Activated naive CD8-positive, alpha-beta T cell treated with anti-CD3 and anti-CD28 coated beads, Interleukin-2, amount 10 ng/mL, durations not matched to agents 7 days and 5 days (primary cell): ENCODE results near the gene ALOX12B. TPM values are rescaled to one million over a fixed set of nuclear protein-coding genes. Genes with fewer than 3 reads are reported as not detected.

Experiments used
- ATAC-seq: fragments of 150-1000 bp; cut with Tn5 transposase; one replicate; pipeline ENCODE4 v1.10.0; 2021; ENCODE audit warnings: low read depth, moderate library complexity
- POLR2A ChIA-PET: fragments of 350-600 bp; sonication (Branson Sonifier 250); formaldehyde crosslinking; loops from one replicate; lab custom pipeline; 2021; ENCODE audit warnings: antibody characterized with exemption; lab: Charles Lee
- DNase-seq: peaks from one replicate; pipeline ENCODE4 v3.0.0; 2021
- H3K27ac Mint-ChIP-seq: one replicate; pipeline ENCODE4 v1.8.0; 2022; ENCODE audit warnings: mild to moderate bottlenecking, mixed read lengths
- H3K27me3 Mint-ChIP-seq: one replicate; pipeline ENCODE4 v1.8.0; 2022; ENCODE audit warnings: mild to moderate bottlenecking, moderate library complexity, mixed read lengths
- H3K36me3 Mint-ChIP-seq: one replicate; pipeline ENCODE4 v1.8.0; 2021; ENCODE audit warnings: mild to moderate bottlenecking, mixed read lengths
- H3K4me1 Mint-ChIP-seq: one replicate; pipeline ENCODE4 v1.8.0; 2021; ENCODE audit warnings: mixed read lengths
- H3K4me3 Mint-ChIP-seq: one replicate; pipeline ENCODE4 v1.8.0; 2022; ENCODE audit warnings: mild to moderate bottlenecking, moderate library complexity, mixed read lengths
- H3K9me3 Mint-ChIP-seq: one replicate; pipeline ENCODE4 v1.8.0; 2021; ENCODE audit warnings: mixed read lengths
- total RNA-seq, 2 experiments: library from RNA; stranded (reverse); gene quantifications; one replicate each; pipeline ENCODE4 v1.2.3, GENCODE V29; 2021

ALOX12B gene
- total RNA-seq: under 1 TPM; 0.65 to 0.97 TPM

GRCh38 chr17:8087075-8087951, at the start of gene ALOX12B:
Gene ALOX12B (minus strand): TSS chr17:8087716. CDS start chr17:8087442, 274 bp downstream.
- Mint-ChIP-seq H3K4me1 (no peaks in the 10 kb centered on the region), H3K4me3 (no peak within 1 kb of the TSS), H3K27ac (no peak within 1 kb of the TSS), H3K36me3 (no peaks in the 10 kb centered on the region), H3K27me3 (peaks cover 16% of the 10 kb centered on the region), H3K9me3 (no peaks in the 10 kb centered on the region)
- ATAC-seq (no peak), DNase-seq (no peak)
- POLR2A ChIA-PET: interaction anchor here (0.6 to 1.2 kb wide), 3 partner anchors 14 to 86 kb away, joined by 3 to 5 read pairs (median 5); no protein-coding TSS in a partner anchor

- no peak for DNase-seq
- Mint-ChIP-seq H3K4me3 (no peak overlapping the region), H3K36me3 (no peaks in the 10 kb centered on the region), H3K9me3 (no peaks in the 10 kb centered on the region), H3K27me3 (peaks cover 11% of the 10 kb centered on the region), H3K4me1 (peaks cover 4% of the 10 kb centered on the region), H3K27ac (no peak overlapping the region)
- POLR2A ChIA-PET: interaction anchor here (1.6 kb wide), 1 partner anchor 39 kb away, joined by 5 read pairs; no protein-coding TSS in a partner anchor
- ATAC-seq: no peak
These were observed 46.4 kb upstream of the ALOX12B start for GRCh38 chr17:8133941-8134340.

DNA sequence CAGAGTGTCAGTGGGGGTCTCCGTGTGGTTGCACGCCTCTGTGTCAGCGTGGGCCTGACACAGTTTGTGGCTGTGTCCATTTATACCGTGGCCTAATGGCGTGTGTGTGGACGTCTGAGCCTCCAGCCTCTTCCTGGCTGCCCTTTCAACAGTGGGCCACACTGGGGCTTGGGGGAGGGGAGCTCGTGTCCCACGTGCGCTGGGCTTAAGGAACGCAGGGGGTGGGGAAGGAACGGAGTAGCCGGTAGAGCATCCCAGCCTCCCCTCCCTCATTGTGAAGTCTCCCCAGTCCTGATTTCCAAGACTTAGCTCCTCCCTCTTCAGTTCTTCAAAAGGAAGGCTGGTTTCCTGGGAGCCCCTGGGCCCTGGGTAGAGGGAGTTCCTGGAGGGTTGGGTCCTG, 45.9 kb upstream of the ALOX12B start:
- H3K9me3 Mint-ChIP-seq: no peaks in the 10 kb centered on the region
- no peaks in the 10 kb centered on the region for H3K36me3 Mint-ChIP-seq
- POLR2A ChIA-PET: interaction anchor here (1.6 kb wide), 1 partner anchor 40 kb away, joined by 5 read pairs; no protein-coding TSS in a partner anchor
- no peak overlapping the region for H3K4me3 Mint-ChIP-seq
- no peak for DNase-seq
- peaks cover 4% of the 10 kb centered on the region for H3K4me1 Mint-ChIP-seq
- H3K27ac Mint-ChIP-seq: no peak overlapping the region
- no peak for ATAC-seq
- H3K27me3 Mint-ChIP-seq: peaks cover 11% of the 10 kb centered on the region

DNA sequence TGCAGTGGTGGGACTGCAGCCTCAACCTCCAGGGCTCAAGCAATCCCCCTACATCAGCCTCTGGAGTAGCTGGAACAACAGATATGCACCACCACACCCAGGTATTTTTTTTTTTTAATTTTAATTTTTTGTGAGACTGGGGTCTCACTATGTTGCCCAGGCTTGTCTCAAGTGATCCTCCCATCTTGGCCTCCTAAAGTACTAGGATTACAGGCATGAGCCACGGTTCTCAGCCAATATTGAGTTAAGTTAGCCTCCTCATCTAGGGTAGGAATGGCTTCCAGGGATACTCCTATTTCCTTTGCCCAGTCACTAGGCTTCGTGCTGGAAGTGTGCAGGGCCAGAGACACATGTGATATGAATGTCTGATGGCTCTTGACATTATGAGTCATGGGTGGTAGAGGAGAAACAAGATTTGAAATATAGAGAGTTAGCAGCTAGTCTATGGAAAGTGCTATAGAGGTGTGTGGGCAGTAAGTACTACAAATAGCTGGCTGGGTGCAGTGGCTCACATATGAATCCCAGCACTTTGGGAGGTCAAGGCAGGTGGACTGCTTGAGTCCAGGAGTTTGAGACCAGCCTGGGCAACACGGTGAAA, 44.4 kb upstream of the ALOX12B start:
- Mint-ChIP-seq H3K27ac (no peak overlapping the region), H3K9me3 (no peaks in the 10 kb centered on the region), H3K4me3 (no peak overlapping the region), H3K36me3 (no peaks in the 10 kb centered on the region), H3K4me1 (peaks cover 8% of the 10 kb centered on the region), H3K27me3 (peaks cover 18% of the 10 kb centered on the region)
- POLR2A ChIA-PET: interaction anchor here (0.6 kb wide), 1 partner anchor 22 kb away, joined by 4 read pairs; no protein-coding TSS in a partner anchor
- DNase-seq (no peak), ATAC-seq (no peak)

DNA sequence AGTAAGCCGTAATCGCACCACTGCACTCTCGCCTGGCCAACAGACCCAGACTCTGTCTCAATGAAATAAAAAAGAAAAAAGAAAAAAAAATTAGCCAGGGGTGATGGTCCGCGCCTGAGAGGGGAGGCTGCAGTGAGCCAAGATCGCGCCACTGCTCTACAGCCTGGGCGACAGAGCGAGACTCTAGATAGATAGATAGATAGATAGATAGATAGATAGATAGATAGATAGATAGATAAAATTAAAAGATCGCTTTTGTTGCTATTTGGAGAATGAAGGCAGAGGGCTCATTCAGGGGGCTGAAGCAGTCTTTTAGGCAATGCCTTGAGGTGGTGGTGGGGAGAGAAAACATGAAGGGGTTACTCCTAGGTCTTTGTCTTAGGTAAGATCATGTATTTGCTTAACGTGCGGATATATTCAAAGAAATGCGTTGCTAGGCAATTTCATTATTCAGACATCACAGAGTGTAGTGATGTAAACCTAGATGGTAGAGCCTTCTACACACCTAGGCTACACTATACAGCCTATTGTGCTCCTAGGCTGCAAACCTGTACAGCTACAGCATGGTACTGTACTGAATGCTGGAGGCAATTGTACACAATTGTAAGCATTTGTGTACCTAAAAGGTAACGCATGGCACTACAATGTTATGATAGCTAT, 40.7 kb upstream of the ALOX12B start:
- H3K4me1 Mint-ChIP-seq: peaks cover 36% of the 10 kb centered on the region
- DNase-seq (no peak), ATAC-seq (no peak)
- H3K27ac Mint-ChIP-seq: no peak overlapping the region
- H3K36me3 Mint-ChIP-seq: peaks cover 2% of the 10 kb centered on the region
- H3K27me3 Mint-ChIP-seq: peaks cover 32% of the 10 kb centered on the region
- POLR2A ChIA-PET: interaction anchor here (2.4 kb wide), 1 partner anchor 45 kb away, joined by 9 read pairs; no protein-coding TSS in a partner anchor
- H3K4me3 Mint-ChIP-seq: no peak overlapping the region
- no peaks in the 10 kb centered on the region for H3K9me3 Mint-ChIP-seq

DNA sequence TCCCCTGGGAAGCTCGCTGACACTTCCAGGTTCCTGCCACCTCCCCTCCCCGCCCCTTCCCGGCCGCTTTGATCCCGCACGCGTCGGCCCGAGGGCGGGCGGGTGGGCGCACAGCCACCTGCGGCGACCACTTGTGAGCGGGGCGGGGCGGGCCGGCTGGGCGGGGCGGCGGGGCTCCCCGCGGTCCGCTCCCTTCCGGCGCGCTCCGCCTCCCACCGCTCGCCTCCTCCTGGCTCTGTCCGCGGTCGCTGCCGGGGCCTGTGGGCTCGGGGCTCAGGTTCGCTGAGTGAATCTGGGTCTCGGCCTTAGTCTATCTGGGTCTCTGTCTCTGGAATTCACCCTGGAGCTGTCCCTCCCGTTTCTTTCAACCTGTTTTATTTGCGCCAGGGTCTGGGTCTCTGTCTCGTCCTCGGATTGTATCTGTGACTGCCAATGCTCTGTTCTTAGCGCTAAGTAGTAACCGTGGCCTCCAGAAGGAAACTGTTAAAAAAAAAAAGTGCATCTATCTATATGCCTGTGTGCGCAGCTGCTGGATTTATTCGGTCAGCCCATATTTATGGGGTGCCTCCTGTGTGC, 39.1 kb upstream of the ALOX12B start:
- H3K4me3 Mint-ChIP-seq: peak overlapping the region; percentile 91
- H3K27me3 Mint-ChIP-seq: peaks cover 43% of the 10 kb centered on the region
- DNase-seq (peak; percentile 74), ATAC-seq (peak; percentile 23)
- no peaks in the 10 kb centered on the region for H3K9me3 Mint-ChIP-seq
- H3K36me3 Mint-ChIP-seq: peaks cover 2% of the 10 kb centered on the region
- peaks cover 41% of the 10 kb centered on the region for H3K4me1 Mint-ChIP-seq
- H3K27ac Mint-ChIP-seq: peak overlapping the region; percentile 82
- POLR2A ChIA-PET: interaction anchor here (1.1 to 2.4 kb wide), 4 partner anchors 12 to 121 kb away, joined by 3 to 9 read pairs (median 6); partner anchors contain the start of gene CTC1

- peak; percentile 54 for DNase-seq
- peaks cover 41% of the 10 kb centered on the region for H3K4me1 Mint-ChIP-seq
- POLR2A ChIA-PET: interaction anchor here (0.5 to 2.4 kb wide), 3 partner anchors 12 to 47 kb away, joined by 5 to 9 read pairs (median 9); no protein-coding TSS in a partner anchor
- ATAC-seq: no peak
- peak overlapping the region; percentile 91 for H3K4me3 Mint-ChIP-seq
- no peaks in the 10 kb centered on the region for H3K9me3 Mint-ChIP-seq
- H3K27ac Mint-ChIP-seq: peak overlapping the region; percentile 76
- peaks cover 43% of the 10 kb centered on the region for H3K27me3 Mint-ChIP-seq
- peaks cover 2% of the 10 kb centered on the region for H3K36me3 Mint-ChIP-seq
These were observed 38.5 kb upstream of the ALOX12B start for GRCh38 chr17:8125947-8126490.

DNA sequence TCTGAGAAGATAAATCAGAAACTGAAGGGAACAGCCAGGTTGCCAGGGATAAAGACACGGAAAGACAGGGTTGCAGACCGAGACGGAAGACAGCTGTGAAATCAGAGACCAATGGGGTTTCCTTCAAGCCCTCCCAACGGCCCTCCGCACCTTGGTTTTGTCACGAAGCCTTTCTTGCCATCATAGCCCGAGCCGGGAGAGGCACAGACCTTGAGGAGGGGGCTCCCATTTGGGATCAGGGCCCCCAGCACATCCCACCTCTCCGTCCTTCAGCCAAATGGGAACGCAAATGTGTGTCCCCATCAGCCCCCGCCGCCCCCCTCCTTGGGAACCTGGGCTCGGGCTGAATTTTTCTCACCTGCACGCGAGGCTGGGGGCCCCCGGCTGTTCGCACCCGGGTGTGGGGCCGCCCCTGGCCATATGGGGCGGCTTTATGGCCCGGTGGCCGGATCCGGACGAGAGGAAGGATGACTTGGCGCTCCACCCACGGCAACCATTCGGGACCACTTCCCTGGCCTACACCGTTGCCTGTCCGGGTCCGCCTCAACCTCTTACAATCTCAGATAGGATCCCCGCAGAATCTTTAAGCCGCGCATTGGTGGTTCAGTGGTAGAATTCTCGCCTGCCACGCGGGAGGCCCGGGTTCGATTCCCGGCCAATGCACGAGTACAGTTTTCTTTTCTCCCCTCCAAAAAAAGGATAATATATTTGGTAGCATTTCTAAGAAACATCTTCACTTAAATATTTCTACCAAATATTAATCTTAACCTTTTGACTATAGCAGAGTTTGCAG, 37.8 kb upstream of the ALOX12B start:
- Mint-ChIP-seq H3K4me1 (peaks cover 46% of the 10 kb centered on the region), H3K27ac (peak overlapping the region; percentile 76), H3K4me3 (peak overlapping the region; percentile 91), H3K36me3 (peaks cover 2% of the 10 kb centered on the region), H3K27me3 (peaks cover 45% of the 10 kb centered on the region), H3K9me3 (no peaks in the 10 kb centered on the region)
- peak; percentile 86 for DNase-seq
- POLR2A ChIA-PET: interaction anchor here (0.5 to 4.3 kb wide), 8 partner anchors 13 to 147 kb away, joined by 3 to 34 read pairs (median 4); partner anchors contain the start of genes AURKB and PER1
- ATAC-seq: peak; percentile 25

DNA sequence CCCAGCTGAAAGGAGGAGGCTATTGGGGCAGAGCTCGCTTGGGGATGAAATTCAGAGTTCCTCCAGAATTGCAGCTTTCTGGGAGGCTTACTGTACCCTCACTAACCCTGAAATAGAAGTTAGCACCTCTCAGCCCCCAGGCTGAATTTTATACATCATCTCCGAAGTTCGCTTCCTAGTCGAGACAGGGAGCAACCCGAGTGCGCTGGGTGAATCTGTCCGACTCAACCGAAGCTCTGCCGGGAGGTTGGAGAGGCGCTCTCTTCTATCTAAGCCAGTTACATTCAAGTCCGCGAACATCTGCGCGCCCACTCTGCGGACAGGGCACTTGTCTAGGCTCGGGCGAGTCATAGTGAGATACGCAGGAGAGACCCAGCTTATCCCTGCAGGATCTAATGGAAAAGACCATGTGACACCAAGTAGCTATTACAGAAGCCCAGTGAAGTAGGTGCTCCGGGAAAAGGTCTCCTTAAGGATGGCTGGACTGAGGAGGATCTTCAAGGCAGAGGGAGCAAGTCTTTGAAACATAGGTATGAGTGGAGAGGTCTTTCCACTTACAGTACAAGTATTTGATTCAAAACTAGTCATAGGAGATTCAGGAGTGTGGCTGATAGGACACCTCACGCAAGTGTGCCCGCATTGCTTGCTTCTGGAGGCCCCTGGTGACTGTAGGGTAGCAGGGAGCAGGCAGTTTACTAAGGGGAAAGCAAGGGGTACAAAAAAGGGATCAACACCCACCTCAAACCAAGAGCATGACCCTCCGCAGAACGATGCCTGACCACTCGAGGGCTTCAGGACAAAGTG, 37.0 kb upstream of the ALOX12B start:
- POLR2A ChIA-PET: interaction anchor here (0.5 to 4.3 kb wide), 9 partner anchors 15 to 147 kb away, joined by 3 to 34 read pairs (median 4); partner anchors contain the start of genes AURKB and PER1
- peak overlapping the region; percentile 69 for H3K27ac Mint-ChIP-seq
- H3K4me1 Mint-ChIP-seq: peaks cover 52% of the 10 kb centered on the region
- H3K27me3 Mint-ChIP-seq: peaks cover 40% of the 10 kb centered on the region
- H3K36me3 Mint-ChIP-seq: peaks cover 2% of the 10 kb centered on the region
- H3K4me3 Mint-ChIP-seq: peak overlapping the region; percentile 91
- no peaks in the 10 kb centered on the region for H3K9me3 Mint-ChIP-seq
- ATAC-seq: no peak
- no peak for DNase-seq

GRCh38 chr17:8123695-8124349, 36.3 kb upstream of the ALOX12B start, which contains the start of gene HES7:
Gene HES7 (minus strand): TSS chr17:8124106. CDS start chr17:8124084, 22 bp downstream.
- Mint-ChIP-seq H3K27ac (peak within 1 kb of the TSS; percentile 69), H3K9me3 (no peaks in the 10 kb centered on the region), H3K4me3 (peak within 1 kb of the TSS; percentile 91), H3K4me1 (peaks cover 56% of the 10 kb centered on the region), H3K36me3 (peaks cover 3% of the 10 kb centered on the region), H3K27me3 (peaks cover 40% of the 10 kb centered on the region)
- DNase-seq (no peak), ATAC-seq (no peak)
- POLR2A ChIA-PET: interaction anchor here (0.8 to 4.3 kb wide), 7 partner anchors 16 to 87 kb away, joined by 3 to 34 read pairs (median 4); partner anchors contain the start of genes AURKB and PER1
